GM12891 (cell line): ENCODE measurements around the gene CDH23.

ENCODE experiments used
- PAX5 ChIP-seq: IDR thresholded peaks from 2 replicates; pipeline ENCODE4 v1.6.1; 2011; ENCODE audit warnings: low read length, moderate library complexity, mild to moderate bottlenecking; ENCODE audit not compliant: insufficient read depth, severe bottlenecking
- POLR2A ChIP-seq: IDR thresholded peaks from 2 replicates; pipeline ENCODE4 v1.6.1; 2011; ENCODE audit warnings: low read depth, low read length, control low read depth
- POLR2AphosphoS5 ChIP-seq: IDR thresholded peaks from 2 replicates; pipeline ENCODE4 v1.6.1; 2011; ENCODE audit warnings: low read depth, low read length, control low read depth
- POU2F2 ChIP-seq: IDR thresholded peaks from 2 replicates; pipeline ENCODE4 v1.6.1; 2011; ENCODE audit warnings: low read depth, mild to moderate bottlenecking, control low read depth, low read length, moderate library complexity
- SPI1 ChIP-seq: IDR thresholded peaks from 2 replicates; pipeline ENCODE4 v1.6.1; 2011; ENCODE audit warnings: low read depth, low read length, control low read depth
- TAF1 ChIP-seq: IDR thresholded peaks from 2 replicates; pipeline ENCODE4 v1.6.1; 2011; ENCODE audit warnings: low read depth, low read length, control low read depth

GRCh38 chr10:71625445-71626175 is 228.9 kb downstream of the CDH23 start:
- TF ChIP-seq POLR2AphosphoS5: no peak
- TF ChIP-seq POLR2A: no peak
- no peak for TF ChIP-seq SPI1
- no peak for TF ChIP-seq TAF1
- TF ChIP-seq POU2F2: no peak
- TF ChIP-seq PAX5: no peak
